Effector CD4-positive, alpha-beta T cell (primary cell): Measurements from ENCODE around the gene EMILIN1.
A peak's percentile ranks its signal among the peaks of the same experiment; 100 is the strongest.
"Not testable (repeated sequence)": the region's sequence is repeated elsewhere in the genome, so short reads cannot be mapped to it uniquely, and the experiment has no call there.

ENCODE experiments used
- DNase-seq: peaks from one replicate; pipeline ENCODE4 v3.0.0-alpha.2; 2020

The EMILIN1 gene

DNA sequence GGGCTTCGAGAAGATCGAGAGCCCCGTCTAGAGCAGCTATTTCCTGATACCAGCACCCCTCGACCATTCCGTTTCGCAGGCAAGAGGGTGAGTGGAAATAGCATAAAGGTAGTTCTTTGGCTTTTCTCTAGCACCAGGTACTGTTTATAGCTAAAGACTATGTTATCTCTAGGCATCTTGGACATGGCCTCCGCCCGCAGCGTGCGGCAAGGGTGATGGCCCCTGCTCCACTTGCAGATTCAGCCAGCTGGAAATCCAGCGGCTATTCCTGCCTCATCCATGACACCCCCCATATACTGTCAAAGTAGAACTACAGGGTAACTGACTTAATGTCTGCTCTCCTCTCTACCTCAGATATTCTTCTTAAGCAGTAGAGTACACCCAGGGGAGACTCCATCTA is 23.7 kb upstream of the EMILIN1 start:
- DNase-seq, result no peak

GRCh38 chr2:27057184-27057583 is 21.2 kb upstream of the EMILIN1 start:
- no peak for DNase-seq

DNA sequence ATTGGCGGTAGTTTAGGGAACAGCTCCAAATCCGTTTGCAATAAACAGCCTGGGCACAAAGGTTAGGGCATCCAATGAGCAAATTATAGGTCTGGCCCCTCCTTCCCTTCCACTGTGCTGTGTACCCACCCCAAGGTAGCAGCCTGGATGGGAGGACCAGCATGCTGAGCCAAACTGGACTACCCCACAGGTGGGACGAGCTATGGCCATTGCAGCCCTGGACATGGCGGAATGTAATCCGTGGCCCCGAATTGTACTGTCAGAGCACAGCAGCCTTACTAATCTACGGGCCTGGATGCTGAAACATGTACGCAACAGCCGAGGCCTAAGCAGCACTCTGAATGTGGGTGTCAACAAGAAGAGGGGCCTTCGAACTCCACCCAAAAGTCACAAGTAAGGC is 20.2 kb upstream of the EMILIN1 start:
- DNase-seq, result no peak

GRCh38 chr2:27059141-27059820 is 19.1 kb upstream of the EMILIN1 start:
- DNase-seq, result no peak

DNA sequence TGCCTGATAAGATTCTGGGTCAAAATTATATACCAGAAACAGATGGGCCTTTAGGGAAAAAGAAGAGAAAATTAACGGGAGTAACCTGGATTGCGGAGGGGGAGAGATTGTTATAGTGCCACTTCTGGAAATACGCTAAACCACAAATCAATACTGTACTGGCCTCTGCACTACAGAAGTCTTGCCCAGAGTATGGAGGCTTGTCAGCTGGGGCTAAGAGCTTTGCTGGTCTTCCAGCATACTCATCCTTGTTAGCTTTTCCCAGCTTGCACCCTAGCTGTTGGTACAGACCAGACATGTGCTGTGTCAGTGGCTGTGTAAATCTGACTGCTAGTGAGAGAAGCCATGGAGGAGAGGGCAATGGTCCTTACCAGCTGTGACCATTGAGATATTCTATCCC is 18.1 kb upstream of the EMILIN1 start:
- DNase-seq, result no peak

- no peak for DNase-seq
Observed at GRCh38 chr2:27065128-27065527, 13.3 kb upstream of the EMILIN1 start.

DNA sequence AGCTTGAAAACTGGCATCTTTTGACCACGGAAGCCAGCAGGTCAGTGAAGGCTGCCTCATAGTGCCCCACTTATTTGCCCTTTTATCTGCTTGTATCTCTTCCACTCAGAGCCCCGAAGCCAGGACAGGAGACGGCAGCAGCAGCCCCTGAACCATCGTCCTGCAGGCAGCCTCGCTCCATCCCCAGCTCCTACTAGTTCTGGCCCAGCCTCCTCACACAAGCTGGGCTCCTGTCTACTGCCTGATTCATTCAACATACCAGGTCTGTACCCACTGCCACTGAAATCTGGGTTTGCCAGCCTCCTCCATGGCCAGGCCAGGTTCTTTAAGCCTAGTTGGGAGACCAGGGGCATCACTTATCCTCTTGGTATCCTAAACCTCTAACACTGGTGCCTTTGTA is 11.0 kb upstream of the EMILIN1 start:
- no peak for DNase-seq

- DNase-seq, result no peak
Observed at GRCh38 chr2:27069436-27069835, 9.0 kb upstream of the EMILIN1 start.

- DNase-seq, result no peak
Observed at GRCh38 chr2:27069961-27070618, 8.3 kb upstream of the EMILIN1 start.

- no peak for DNase-seq
Observed at GRCh38 chr2:27070653-27071276, 7.7 kb upstream of the EMILIN1 start.

- DNase-seq, result peak; percentile 86
Observed at GRCh38 chr2:27071277-27071989, 7.0 kb upstream of the EMILIN1 start, which contains the start of gene OST4. Gene OST4 (minus strand): TSS chr2:27071654.

- DNase-seq, result no peak
Observed at GRCh38 chr2:27071990-27072830, 6.2 kb upstream of the EMILIN1 start.

GRCh38 chr2:27072920-27073319 is 5.5 kb upstream of the EMILIN1 start:
- DNase-seq, result no peak

GRCh38 chr2:27073782-27074181 is 4.6 kb upstream of the EMILIN1 start:
- no peak for DNase-seq

DNA sequence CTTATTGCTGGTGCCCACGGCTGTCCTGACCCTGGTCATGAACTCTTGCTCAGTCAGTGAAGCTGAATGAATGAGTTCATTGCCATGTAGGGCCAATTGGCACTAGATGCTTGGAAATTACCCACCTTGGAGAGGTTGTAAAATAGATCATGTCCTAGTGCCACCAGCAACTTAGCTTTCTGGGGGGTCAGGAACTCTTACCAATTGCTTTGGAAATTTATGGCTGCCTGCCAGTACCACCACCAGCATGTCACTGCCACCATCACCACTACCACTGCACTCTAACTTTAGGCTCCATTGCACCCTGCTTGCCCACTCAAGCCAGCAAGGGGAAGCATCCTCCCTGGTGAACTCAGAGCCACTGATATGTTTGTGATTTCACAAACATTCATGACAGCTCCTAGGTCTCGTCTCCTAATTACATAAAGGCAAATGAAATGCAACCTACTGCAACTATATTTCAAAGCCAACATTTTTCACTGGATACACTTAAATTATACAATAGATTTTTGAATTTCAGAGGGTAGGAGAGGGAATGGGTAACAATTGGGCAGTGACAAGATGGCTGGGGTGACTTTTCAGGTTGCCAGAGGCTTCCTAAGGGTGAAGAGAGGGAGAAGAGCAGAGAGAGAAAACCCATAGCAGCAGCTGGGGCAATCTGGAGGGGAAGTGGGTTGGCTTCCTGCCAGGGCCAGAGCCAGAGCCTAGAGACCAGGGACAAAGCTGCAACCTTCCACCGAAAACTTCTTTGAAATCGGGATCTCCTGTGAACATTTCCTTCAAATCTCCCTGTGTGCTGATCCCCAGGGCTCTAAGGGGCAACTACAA is 3.5 kb upstream of the EMILIN1 start:
- DNase-seq, result peak; percentile 44

DNA sequence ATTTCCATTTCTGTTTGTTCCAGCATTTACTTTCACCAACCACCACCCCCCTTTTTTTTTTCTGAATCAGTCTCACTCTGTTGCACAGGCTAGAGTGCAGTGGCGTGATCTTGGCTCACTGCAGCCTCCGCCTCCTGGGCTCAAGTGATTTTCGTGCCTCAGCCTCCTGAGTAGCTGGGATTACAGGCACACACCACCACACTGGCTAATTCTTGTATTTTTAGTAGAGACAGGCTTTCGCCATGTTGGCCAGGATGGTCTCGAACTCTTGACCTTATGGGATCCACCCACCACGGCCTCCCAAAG is 2.9 kb upstream of the EMILIN1 start:
- DNase-seq, result not testable (repeated sequence)

DNA sequence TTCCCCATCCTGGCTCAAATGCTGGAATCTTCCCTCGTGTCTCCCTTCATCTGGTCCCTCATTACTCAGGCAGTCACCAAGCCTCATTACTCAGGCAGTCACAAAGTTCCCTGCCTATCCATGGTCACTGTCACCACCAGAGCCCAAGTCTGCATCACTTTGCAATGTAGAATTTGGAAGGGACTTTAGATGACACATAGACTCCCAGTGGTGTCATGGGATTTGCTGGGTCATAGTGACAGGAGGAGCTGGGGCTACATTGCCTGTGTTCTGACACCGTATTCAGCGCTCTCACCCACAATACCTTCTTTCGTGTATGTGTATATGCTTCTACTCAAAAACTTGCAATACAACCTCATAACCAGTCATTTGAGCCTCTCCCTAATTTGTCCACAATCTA is 2.1 kb upstream of the EMILIN1 start:
- DNase-seq, result no peak

GRCh38 chr2:27077231-27077630 is 1.2 kb upstream of the EMILIN1 start:
- DNase-seq, result no peak

DNA sequence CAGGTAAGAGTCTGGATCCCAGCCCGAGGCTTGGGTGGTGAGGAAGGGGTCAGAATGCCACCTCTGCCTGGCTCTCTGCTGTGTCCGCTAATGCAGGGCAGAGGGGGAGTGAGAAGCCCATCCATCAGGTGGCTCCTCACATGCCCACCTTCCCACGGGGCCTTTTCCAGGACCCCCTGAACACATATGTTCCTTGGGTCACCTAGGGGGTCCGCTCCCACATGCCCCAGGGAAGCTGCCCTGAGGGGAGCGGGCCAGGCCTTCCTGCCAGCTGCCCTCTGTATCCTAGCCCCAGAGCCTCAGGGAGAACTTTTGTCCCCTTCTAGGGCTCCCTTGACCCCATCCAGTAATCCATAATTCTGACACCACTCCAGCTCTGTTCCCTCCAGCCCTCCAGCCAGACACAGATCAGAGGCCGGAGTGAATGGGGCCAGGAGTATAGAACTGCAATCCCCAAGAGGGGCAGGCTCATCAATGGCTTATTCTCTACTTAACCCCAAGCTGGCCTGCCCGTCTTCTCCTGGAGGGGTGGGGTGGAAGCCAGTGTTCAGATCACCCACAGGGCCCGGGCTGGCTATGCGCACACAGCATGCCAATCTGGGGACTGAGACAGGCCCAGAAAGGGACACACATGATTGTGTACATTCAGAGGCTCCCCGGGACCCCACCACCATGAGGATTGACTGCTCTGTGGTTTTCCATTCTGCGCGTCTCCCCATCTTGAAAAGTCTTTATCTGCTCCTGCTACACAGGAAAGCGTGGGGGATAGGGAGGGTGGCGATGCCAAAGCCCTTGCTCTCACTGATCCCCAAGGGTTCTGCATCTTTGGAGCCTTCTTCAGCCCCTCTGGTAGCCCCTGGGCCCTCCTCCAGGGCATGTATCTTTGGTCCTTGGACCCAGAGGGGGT is 1.1 kb downstream of the EMILIN1 start:
- no peak for DNase-seq

DNA sequence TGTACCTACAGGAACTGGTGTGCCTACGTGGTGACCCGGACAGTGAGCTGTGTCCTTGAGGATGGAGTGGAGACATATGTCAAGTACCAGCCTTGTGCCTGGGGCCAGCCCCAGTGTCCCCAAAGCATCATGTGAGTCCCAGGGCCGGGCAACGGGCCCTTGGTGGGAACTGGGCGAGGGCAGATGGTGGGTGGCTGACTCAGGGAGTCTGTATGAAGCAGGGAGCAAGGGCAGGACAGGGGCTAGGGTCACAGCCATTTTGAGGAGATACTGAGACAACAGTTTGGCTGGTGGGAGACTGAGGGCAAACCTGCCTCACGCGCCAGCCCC is 1.7 kb downstream of the EMILIN1 start:
- no peak for DNase-seq

DNA sequence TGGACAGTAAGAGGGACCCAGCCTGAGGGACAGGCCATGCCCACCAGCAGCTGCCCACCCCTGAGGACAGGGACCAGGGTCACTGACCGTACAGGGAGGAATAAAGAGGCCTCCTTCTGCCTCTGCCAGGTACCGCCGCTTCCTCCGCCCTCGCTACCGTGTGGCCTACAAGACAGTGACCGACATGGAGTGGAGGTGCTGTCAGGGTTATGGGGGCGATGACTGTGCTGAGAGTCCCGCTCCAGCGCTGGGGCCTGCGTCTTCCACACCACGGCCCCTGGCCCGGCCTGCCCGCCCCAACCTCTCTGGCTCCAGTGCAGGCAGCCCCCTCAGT is 2.2 kb downstream of the EMILIN1 start:
- no peak for DNase-seq
